Right atrium auricular region (tissue), 2 donors: Measurements from ENCODE around the gene RIC3. TPM values are rescaled to one million over a fixed set of nuclear protein-coding genes. Genes with fewer than 3 reads are reported as not detected.

Source experiments
- DNase-seq: peaks from one replicate; pipeline ENCODE4 v3.0.0-alpha.2; 2019; ENCODE audit warnings: low spot score
- H3K27ac ChIP-seq, 2 donors: fragments of 200-600 bp; sonication (generic); 1 replicate in 1 of 2; 2 replicates in 1 of 2; pipeline ENCODE4 v1.5.1; 2016 to 2019
- H3K27me3 ChIP-seq, 2 donors: fragments of 200-600 bp; sonication (generic); one replicate each; pipeline versions ENCODE4 v1.5.1 to v1.6.0; 2017 to 2019
- H3K36me3 ChIP-seq: fragments of 200-600 bp; sonication (generic); one replicate; pipeline ENCODE4 v1.5.1; 2016
- H3K4me1 ChIP-seq, 2 donors: fragments of 200-600 bp; sonication (generic); one replicate each; pipeline versions ENCODE4 v1.5.1 to v1.6.0; 2017 to 2019
- H3K4me3 ChIP-seq, 2 donors: fragments of 200-600 bp; sonication (generic); 1 replicate in 1 of 2; 2 replicates in 1 of 2; pipeline ENCODE4 v1.5.1; 2017 to 2019; ENCODE audit warnings: mild to moderate bottlenecking in 1 of 2, moderate library complexity in 1 of 2
- H3K9me3 ChIP-seq, 2 donors: fragments of 200-600 bp; sonication (generic); one replicate each; pipeline ENCODE4 v1.5.1; 2019
- CTCF ChIP-seq, 2 donors: fragments of 200-600 bp; sonication (generic); IDR thresholded peaks; one replicate each; pipeline ENCODE4 v1.5.1; 2019; ENCODE audit warnings: antibody characterized with exemption in 2 of 2
- total RNA-seq, 2 donors: library from RNA; depleted of rRNA; stranded (reverse); fragments of >200 nt; gene quantifications; one replicate each; pipeline ENCODE4 v1.1.0, GENCODE V29; 2016

Gene RIC3
- total RNA-seq, 2 donors from 2014 or later, result 7.9 to 8.5 TPM

DNA sequence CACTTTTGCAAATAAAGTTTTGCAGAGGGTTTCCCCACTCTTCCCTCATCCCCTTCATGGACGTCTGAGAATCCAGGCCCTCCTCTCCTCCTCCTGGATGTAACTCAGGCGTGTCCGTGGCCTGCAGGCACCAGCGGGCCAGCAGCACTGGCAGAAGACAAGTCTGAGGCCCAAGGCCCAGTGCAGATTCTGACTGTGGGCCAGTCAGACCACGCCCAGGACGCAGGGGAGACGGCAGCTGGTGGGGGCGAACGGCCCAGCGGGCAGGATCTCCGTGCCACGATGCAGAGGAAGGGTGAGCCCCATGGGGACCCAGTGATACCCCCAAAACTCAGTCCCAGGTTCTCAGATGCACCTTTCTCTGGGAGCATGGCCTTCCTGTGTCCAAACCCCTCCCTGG is 73.5 kb downstream of the RIC3 start:
- Histone ChIP-seq H3K36me3 (peaks cover 28% of the 10 kb centered on the region), H3K27ac (no peak overlapping the region), H3K9me3 (no peaks in the 10 kb centered on the region), H3K27me3 (no peaks in the 10 kb centered on the region), H3K4me1 (peaks cover 0 to 13% of the 10 kb centered on the region in 2 donors), H3K4me3 (no peak overlapping the region)
- TF ChIP-seq CTCF (IDR thresholded peaks at IDR 0.05), result no peak
- DNase-seq, result peak; percentile 50

DNA sequence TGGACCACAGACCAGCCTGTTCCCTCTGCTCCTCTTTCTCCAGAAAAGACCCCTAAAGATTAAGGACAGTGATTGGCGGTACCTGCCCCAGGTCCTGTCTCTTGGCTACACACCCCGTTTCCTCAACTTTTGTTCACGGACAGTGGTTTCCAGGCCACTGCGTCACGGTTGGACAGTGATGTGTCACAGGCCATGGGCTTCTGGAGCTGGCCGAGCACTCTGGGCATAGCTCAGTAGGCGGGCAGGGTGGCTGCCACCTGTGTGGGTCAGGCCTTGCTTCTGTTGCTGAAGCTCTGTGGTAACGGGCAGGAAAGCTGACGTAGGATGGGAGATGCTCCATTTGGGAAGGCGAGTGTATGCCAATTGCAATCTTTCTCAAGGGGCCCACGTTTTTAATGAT is 74.2 kb downstream of the RIC3 start:
- Histone ChIP-seq H3K4me1 (peaks cover 0 to 13% of the 10 kb centered on the region in 2 donors), H3K27ac (no peak overlapping the region), H3K4me3 (no peak overlapping the region), H3K9me3 (no peaks in the 10 kb centered on the region), H3K36me3 (peaks cover 20% of the 10 kb centered on the region), H3K27me3 (no peaks in the 10 kb centered on the region)
- no peak for TF ChIP-seq CTCF (IDR thresholded peaks at IDR 0.05)
- DNase-seq, result peak; percentile 49

DNA sequence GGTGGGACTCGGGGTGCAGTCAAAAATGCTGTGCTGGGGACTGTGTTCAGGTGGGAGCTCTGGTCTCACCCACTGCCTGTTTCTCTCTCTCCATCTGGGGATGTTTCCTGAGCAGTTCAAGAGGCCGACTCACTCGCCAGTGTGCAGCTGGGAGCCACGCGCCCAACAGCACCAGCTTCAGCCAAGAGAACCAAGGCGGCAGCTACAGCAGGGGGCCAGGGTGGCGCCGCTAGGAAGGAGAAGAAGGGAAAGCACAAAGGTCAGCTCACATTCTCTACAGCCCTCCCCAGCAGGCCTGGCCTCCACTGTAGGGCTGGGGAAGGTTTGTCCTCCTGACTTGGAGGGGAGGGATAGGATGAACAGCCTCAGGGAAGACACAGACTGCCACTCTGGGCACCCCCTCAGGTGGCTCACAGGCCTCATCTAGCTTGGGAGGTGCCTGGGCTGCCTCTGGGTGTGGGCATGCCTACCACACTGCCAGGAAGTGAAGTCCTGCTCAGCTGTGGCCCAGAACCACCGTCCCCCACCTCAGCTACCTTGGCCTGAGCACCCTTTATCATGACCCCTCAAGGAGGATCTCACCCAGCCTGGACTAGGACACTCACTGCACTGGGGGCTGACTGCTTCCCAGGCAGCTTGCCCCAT is 74.8 kb downstream of the RIC3 start:
- no peak overlapping the region for H3K27ac ChIP-seq
- H3K4me1 ChIP-seq, result peaks cover 0 to 13% of the 10 kb centered on the region in 2 donors
- no peaks in the 10 kb centered on the region for H3K9me3 ChIP-seq
- H3K4me3 ChIP-seq, result no peak overlapping the region
- no peak for TF ChIP-seq CTCF (IDR thresholded peaks at IDR 0.05)
- H3K27me3 ChIP-seq, result no peaks in the 10 kb centered on the region
- peak; percentile 16 for DNase-seq
- peaks cover 17% of the 10 kb centered on the region for H3K36me3 ChIP-seq

GRCh38 chr11:8092587-8093424 is 76.0 kb downstream of the RIC3 start:
- peaks cover 0 to 13% of the 10 kb centered on the region in 2 donors for H3K4me1 ChIP-seq
- peaks cover 11% of the 10 kb centered on the region for H3K36me3 ChIP-seq
- TF ChIP-seq CTCF (IDR thresholded peaks at IDR 0.05), result peak; percentile 48 to 75
- H3K9me3 ChIP-seq, result no peaks in the 10 kb centered on the region
- no peak overlapping the region for H3K27ac ChIP-seq
- H3K27me3 ChIP-seq, result no peaks in the 10 kb centered on the region
- H3K4me3 ChIP-seq, result no peak overlapping the region
- DNase-seq, result no peak

DNA sequence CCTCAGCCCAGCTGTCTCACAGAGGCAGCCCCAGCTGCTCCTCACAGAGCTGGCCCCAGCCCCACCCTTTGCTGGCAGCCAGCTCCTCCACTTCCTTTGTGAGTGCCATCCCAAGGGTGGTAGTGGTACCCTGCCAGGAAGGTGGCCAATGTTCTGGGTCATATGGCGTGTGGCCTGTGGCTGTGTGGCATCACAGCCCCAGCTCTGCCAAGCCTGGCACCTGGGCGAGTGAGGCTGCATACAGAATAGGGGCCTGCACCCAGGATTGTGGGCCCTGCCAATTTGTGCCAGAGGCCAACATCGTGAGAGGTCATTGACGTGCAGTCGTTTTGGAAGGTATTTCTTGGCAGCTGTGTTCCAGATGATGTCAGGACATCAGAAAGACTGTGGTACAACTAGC is 77.1 kb downstream of the RIC3 start:
- no peak overlapping the region for H3K4me3 ChIP-seq
- H3K36me3 ChIP-seq, result peaks cover 4% of the 10 kb centered on the region
- no peak overlapping the region for H3K27ac ChIP-seq
- no peaks in the 10 kb centered on the region for H3K27me3 ChIP-seq
- no peak for TF ChIP-seq CTCF (IDR thresholded peaks at IDR 0.05)
- H3K4me1 ChIP-seq, result peaks cover 0 to 16% of the 10 kb centered on the region in 2 donors
- DNase-seq, result no peak
- H3K9me3 ChIP-seq, result no peaks in the 10 kb centered on the region
